Neural cell (in vitro differentiated cells): ENCODE measurements around the gene MLH1.

Experiments used
- CTCF ChIP-seq: fragments of 450-650 bp; IDR thresholded peaks from 2 replicates; pipeline ENCODE4 v1.5.1; 2014; ENCODE audit warnings: antibody characterized with exemption, mild to moderate bottlenecking, moderate library complexity; ENCODE audit not compliant: poor library complexity, severe bottlenecking
- EZH2 ChIP-seq: fragments of 200-600, 300-800 bp; shearing (Covaris generic), sonication (generic); IDR thresholded peaks from 2 replicates; pipeline ENCODE4 v1.6.1; 2014; ENCODE audit warnings: antibody characterized with exemption, low read length, borderline replicate concordance, mild to moderate bottlenecking; ENCODE audit not compliant: insufficient read depth, poor library complexity, severe bottlenecking
- MXI1 ChIP-seq: fragments of 450-650 bp; conservative IDR thresholded peaks from 2 replicates; pipeline ENCODE4 v1.6.1; 2014; ENCODE audit warnings: antibody characterized with exemption, mild to moderate bottlenecking; ENCODE audit not compliant: poor library complexity, severe bottlenecking
- POLR2AphosphoS5 ChIP-seq: IDR thresholded peaks from 2 replicates; pipeline ENCODE4 v1.6.1; 2012
- RAD21 ChIP-seq: fragments of 450-650 bp; conservative IDR thresholded peaks from 2 replicates; pipeline ENCODE4 v1.6.1; 2014; ENCODE audit warnings: antibody characterized with exemption, mild to moderate bottlenecking, moderate library complexity
- TAF1 ChIP-seq: IDR thresholded peaks from 2 replicates; pipeline ENCODE4 v1.6.1; 2012; ENCODE audit warnings: low read depth

- TF ChIP-seq CTCF, result no peak
- TF ChIP-seq EZH2, result no peak
- TF ChIP-seq RAD21, result no peak
- no peak for TF ChIP-seq POLR2AphosphoS5
- no peak for TF ChIP-seq TAF1
- TF ChIP-seq MXI1, result no peak
Measured at GRCh38 chr3:36957862-36958686, 35.2 kb upstream of the MLH1 start.
